Type B pancreatic cell (in vitro differentiated cells): ENCODE measurements around the gene CFAP77. TPM values are rescaled to one million over a fixed set of nuclear protein-coding genes. Genes with fewer than 3 reads are reported as not detected.

Experiments used
- DNase-seq: peaks from one replicate; pipeline ENCODE4 v3.0.0; 2021; ENCODE audit warnings: mixed read lengths; ENCODE audit not compliant: unreplicated experiment; ENCODE audit errors: extremely low spot score
- H3K27ac Mint-ChIP-seq: 2 replicates; pipeline ENCODE4 v1.8.0; 2021; ENCODE audit warnings: mild to moderate bottlenecking, mixed read lengths
- H3K27me3 Mint-ChIP-seq: 2 replicates; pipeline ENCODE4 v1.8.0; 2021; ENCODE audit warnings: mixed read lengths
- H3K36me3 Mint-ChIP-seq: 2 replicates; pipeline ENCODE4 v1.8.0; 2021; ENCODE audit warnings: mixed read lengths
- H3K4me1 Mint-ChIP-seq: one replicate; pipeline ENCODE4 v1.8.0; 2021; ENCODE audit warnings: mixed read lengths; ENCODE audit not compliant: unreplicated experiment
- H3K4me3 Mint-ChIP-seq: 2 replicates; pipeline ENCODE4 v1.8.0; 2021; ENCODE audit warnings: mild to moderate bottlenecking, mixed read lengths
- H3K9me3 Mint-ChIP-seq: 2 replicates; pipeline ENCODE4 v1.8.0; 2021; ENCODE audit warnings: mixed read lengths
- total RNA-seq: library from RNA; stranded (reverse); gene quantifications from 2 replicates; pipeline ENCODE4 v1.2.1, GENCODE V29; 2021; ENCODE audit warnings: low replicate concordance
- TF ChIP-seq, protein P1 (sequence below): fragments of 200-600 bp; sonication (generic); conservative IDR thresholded peaks from 2 replicates; pipeline ENCODE4 v1.5.0; 2021; ENCODE audit warnings: antibody characterized with exemption, mild to moderate bottlenecking

Gene CFAP77
- total RNA-seq, 1 donor from 2014 or later: 1.5 TPM

GRCh38 chr9:132525308-132526023, 115.5 kb downstream of the CFAP77 start:
- TF ChIP-seq, protein P1, sequence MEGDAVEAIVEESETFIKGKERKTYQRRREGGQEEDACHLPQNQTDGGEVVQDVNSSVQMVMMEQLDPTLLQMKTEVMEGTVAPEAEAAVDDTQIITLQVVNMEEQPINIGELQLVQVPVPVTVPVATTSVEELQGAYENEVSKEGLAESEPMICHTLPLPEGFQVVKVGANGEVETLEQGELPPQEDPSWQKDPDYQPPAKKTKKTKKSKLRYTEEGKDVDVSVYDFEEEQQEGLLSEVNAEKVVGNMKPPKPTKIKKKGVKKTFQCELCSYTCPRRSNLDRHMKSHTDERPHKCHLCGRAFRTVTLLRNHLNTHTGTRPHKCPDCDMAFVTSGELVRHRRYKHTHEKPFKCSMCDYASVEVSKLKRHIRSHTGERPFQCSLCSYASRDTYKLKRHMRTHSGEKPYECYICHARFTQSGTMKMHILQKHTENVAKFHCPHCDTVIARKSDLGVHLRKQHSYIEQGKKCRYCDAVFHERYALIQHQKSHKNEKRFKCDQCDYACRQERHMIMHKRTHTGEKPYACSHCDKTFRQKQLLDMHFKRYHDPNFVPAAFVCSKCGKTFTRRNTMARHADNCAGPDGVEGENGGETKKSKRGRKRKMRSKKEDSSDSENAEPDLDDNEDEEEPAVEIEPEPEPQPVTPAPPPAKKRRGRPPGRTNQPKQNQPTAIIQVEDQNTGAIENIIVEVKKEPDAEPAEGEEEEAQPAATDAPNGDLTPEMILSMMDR: no peak
- no peak for DNase-seq
- Mint-ChIP-seq H3K27me3 (peaks cover 17% of the 10 kb centered on the region), H3K36me3 (no peaks in the 10 kb centered on the region), H3K4me3 (no peak overlapping the region), H3K4me1 (no peaks in the 10 kb centered on the region), H3K27ac (no peak overlapping the region), H3K9me3 (no peaks in the 10 kb centered on the region)

DNA sequence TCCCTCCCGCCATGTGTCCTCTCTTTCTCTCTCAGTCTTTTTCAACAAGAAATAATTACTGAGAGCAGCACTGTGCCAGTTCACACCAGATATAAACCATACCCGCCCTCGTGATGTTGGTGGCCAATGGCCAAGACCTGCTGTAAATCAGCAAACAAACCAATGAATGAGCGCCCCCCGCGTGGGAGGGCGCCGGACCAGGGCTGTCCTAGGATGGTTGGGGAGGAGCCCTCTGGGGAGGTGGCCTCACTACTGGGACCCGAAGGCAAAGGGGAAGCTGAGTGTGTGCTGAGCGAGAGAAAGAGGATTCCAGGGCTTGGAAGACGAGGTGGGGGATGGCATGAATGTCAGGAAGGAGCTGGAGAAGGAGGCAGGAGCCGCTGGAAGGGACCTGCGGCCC, 121.2 kb downstream of the CFAP77 start:
- Mint-ChIP-seq H3K27ac (no peak overlapping the region), H3K27me3 (peaks cover 17% of the 10 kb centered on the region), H3K36me3 (no peaks in the 10 kb centered on the region), H3K4me1 (peaks cover 6% of the 10 kb centered on the region), H3K4me3 (no peak overlapping the region), H3K9me3 (peaks cover 3% of the 10 kb centered on the region)
- TF ChIP-seq, protein P1: no peak
- no peak for DNase-seq

DNA sequence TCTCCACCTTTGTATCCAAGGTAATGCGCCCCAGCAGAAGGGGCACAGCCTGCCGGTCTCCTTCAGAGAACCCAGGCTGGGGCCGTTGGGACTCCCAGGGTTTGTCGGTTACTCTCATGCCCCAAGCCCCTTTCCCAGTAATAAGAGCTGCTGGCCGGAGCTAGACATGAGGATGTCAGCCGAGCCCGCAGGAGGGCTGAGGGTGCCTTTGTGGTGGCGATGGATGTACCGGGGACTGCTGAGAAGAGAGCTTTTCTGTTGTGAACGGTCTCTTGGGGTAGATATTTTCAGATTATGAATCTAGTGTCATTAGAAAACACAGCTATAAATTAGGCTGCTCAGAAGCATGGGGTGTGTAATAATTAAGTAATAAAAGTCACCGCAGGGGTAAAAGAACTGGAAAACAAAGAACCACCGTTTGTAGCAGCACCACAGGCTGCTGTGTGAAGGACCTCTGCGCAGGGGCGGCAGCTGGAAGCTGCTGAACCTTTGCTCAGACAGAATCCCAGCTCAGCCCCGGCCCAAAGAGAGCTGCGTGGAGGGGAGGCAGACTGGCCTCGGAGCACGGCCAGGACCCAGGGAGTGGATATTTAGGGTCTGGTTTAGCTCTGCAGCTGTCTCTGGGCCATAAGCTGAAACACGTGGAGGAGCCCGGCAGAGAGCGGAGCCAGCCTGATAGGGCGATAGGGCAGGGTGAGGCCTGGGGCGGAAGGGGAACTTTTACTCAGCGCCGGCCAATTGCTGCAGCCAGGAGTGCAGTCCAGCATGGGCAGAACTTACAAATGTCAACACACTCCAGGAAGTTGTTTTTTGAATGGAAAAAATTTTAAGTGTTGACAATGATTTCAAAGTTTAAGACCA, 121.9 kb downstream of the CFAP77 start:
- peaks cover 6% of the 10 kb centered on the region for H3K4me1 Mint-ChIP-seq
- no peak for DNase-seq
- no peaks in the 10 kb centered on the region for H3K36me3 Mint-ChIP-seq
- no peak overlapping the region for H3K27ac Mint-ChIP-seq
- TF ChIP-seq, protein P1: no peak
- H3K4me3 Mint-ChIP-seq: no peak overlapping the region
- peaks cover 20% of the 10 kb centered on the region for H3K27me3 Mint-ChIP-seq
- H3K9me3 Mint-ChIP-seq: peaks cover 3% of the 10 kb centered on the region

DNA sequence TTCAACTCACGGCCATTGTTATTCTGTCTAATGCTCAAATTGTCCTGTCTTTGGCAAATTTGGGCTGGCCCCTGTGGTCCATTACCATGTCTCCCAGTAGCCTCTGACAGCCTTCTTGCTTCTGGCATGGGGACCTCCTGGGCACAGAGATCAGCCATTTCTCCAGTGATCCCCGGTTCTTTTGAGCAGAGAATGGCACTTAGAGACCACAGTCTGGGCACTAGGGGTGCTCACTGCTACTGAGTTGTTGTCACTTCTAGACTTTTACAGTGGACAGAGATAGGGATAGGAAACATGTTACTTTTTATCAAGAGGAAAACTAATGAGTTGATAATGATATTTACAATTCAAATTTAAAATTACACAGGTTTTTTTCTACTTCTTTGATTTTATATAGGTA, 124.8 kb downstream of the CFAP77 start:
- Mint-ChIP-seq H3K4me1 (peaks cover 6% of the 10 kb centered on the region), H3K27me3 (peaks cover 27% of the 10 kb centered on the region), H3K36me3 (no peaks in the 10 kb centered on the region), H3K9me3 (peaks cover 3% of the 10 kb centered on the region), H3K4me3 (no peak overlapping the region), H3K27ac (no peak overlapping the region)
- TF ChIP-seq, protein P1: no peak
- DNase-seq: no peak

- no peak overlapping the region for H3K4me3 Mint-ChIP-seq
- no peak overlapping the region for H3K27ac Mint-ChIP-seq
- peaks cover 27% of the 10 kb centered on the region for H3K27me3 Mint-ChIP-seq
- peaks cover 6% of the 10 kb centered on the region for H3K4me1 Mint-ChIP-seq
- TF ChIP-seq, protein P1: no peak
- H3K9me3 Mint-ChIP-seq: peaks cover 3% of the 10 kb centered on the region
- H3K36me3 Mint-ChIP-seq: no peaks in the 10 kb centered on the region
- no peak for DNase-seq
Observed at GRCh38 chr9:132536124-132536523, 126.1 kb downstream of the CFAP77 start.
